ENCODE results near the gene RBM20. TPM values are rescaled to one million over a fixed set of nuclear protein-coding genes. Genes with fewer than 3 reads are reported as not detected.

The RBM20 gene
- total and polyA plus RNA-seq, 2 experiments from 2014 or later: not detected

GRCh38 chr10:110867807-110868465 lies 223.8 kb downstream of the RBM20 start:
- H3K9ac ChIP-seq: no peak overlapping the region
- DNase-seq: peak; percentile 30
- no peaks in the 10 kb centered on the region for H4K20me1 ChIP-seq (ENCODE audit: insufficient read depth)
- WGBS, 2 experiments (ENCODE audit: low coverage in 1 of 2, low lambda C conversion rate in 2 of 2, missing lambda C conversion rate in 2 of 2): 84 to 89% methylated on average over 4 of the region's 4 CpGs
- H3K9me2 ChIP-seq (ENCODE audit: insufficient read depth): no peaks in the 10 kb centered on the region
- H3K27ac ChIP-seq: no peak overlapping the region
- in situ Hi-C loops (cut with MboI): no loop called here
- 0 out of 2 replicates have a peak overlapping the region, but pooled peaks have one; percentile 7 for H2AFZ ChIP-seq
- H3K27me3 ChIP-seq (replicated peaks; ENCODE audit: insufficient read depth): no peaks in the 10 kb centered on the region
- peaks cover 9% of the 10 kb centered on the region for H3K79me2 ChIP-seq (ENCODE audit: insufficient read depth)
- H3K4me1 ChIP-seq (ENCODE audit: insufficient read depth): peaks cover 37% of the 10 kb centered on the region
- H3F3A ChIP-seq (ENCODE audit: insufficient read depth): peaks cover 28% of the 10 kb centered on the region
- no peak overlapping the region for H3K4me3 ChIP-seq
- no peaks in the 10 kb centered on the region for H3K36me3 ChIP-seq (ENCODE audit: low read depth)
- no peak overlapping the region for H3K4me2 ChIP-seq (ENCODE audit: unreplicated experiment)
- no peaks in the 10 kb centered on the region for H3K9me3 ChIP-seq (ENCODE audit: low read depth)
- TF ChIP-seq EZH2 (IDR thresholded peaks at IDR 0.05; ENCODE audit: insufficient read depth, poor library complexity, severe bottlenecking) (no peak), EZH2phosphoT487 (IDR thresholded peaks at IDR 0.05; ENCODE audit: insufficient read depth, low read depth) (no peak)

DNA sequence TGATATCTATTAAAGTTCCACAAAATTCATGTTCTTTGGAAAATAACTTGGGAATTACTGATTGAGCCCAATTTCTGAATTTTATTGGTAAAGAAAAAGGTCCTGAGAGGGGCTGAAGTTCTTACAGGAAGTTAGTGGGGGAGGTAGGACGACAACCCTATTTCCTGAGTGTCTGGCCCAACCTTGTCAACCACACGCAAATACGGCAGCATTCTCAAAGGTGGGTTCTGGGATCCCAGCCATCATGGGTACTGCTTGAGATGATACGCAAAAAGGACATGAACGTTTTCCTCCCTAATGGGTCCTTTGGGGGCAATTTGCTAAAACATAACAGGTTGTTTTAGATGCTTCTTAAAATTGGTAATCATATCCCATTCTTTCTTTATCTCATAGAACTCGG lies 224.8 kb downstream of the RBM20 start:
- Histone ChIP-seq H2AFZ (no peak overlapping the region), H3K4me1 (ENCODE audit: insufficient read depth) (peaks cover 40% of the 10 kb centered on the region), H3F3A (ENCODE audit: insufficient read depth) (peaks cover 28% of the 10 kb centered on the region), H3K9me2 (ENCODE audit: insufficient read depth) (no peaks in the 10 kb centered on the region), H3K27ac (no peak overlapping the region), H3K27me3 (replicated peaks; ENCODE audit: insufficient read depth) (no peaks in the 10 kb centered on the region), H3K4me2 (ENCODE audit: unreplicated experiment) (no peak overlapping the region), H3K79me2 (ENCODE audit: insufficient read depth) (peaks cover 20% of the 10 kb centered on the region), H3K9ac (no peak overlapping the region), H4K20me1 (ENCODE audit: insufficient read depth) (no peaks in the 10 kb centered on the region), H3K4me3 (no peak overlapping the region), H3K9me3 (ENCODE audit: low read depth) (no peaks in the 10 kb centered on the region), H3K36me3 (ENCODE audit: low read depth) (no peaks in the 10 kb centered on the region)
- no peak for DNase-seq
- 91 to 93% methylated on average over 6 of the region's 6 CpGs for WGBS, 2 experiments (ENCODE audit: low coverage in 1 of 2, low lambda C conversion rate in 2 of 2, missing lambda C conversion rate in 2 of 2)
- TF ChIP-seq EZH2 (IDR thresholded peaks at IDR 0.05; ENCODE audit: insufficient read depth, poor library complexity, severe bottlenecking): no peak
- TF ChIP-seq EZH2phosphoT487 (IDR thresholded peaks at IDR 0.05; ENCODE audit: insufficient read depth, low read depth): no peak
- in situ Hi-C loops (cut with MboI): no loop called here

DNA sequence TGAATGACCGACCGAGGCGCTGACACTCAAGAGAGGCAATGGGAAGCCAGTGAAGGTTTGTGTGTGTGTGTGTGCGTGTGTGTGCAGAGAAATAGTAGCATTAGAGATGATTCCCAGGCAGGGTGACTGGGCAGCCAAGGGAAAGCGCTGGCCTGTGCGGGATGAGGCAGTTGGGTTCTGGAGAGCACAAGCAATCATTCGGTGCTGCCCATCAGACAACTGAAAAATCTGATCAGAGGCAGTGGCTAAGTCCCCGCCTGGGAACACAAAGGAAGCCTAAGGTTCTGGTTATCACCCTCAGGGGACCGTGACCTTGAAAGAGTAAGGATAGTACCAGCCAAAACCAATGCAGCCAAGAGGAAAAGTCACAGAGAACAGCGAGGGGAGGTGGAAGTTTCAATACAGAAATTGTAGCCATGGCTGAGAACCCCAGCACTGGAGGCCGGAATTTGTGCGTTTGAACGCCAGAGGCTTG lies 226.7 kb downstream of the RBM20 start:
- 9 to 14% methylated on average over 13 of the region's 13 CpGs for WGBS, 2 experiments (ENCODE audit: low coverage in 1 of 2, low lambda C conversion rate in 2 of 2, missing lambda C conversion rate in 2 of 2)
- TF ChIP-seq EZH2 (IDR thresholded peaks at IDR 0.05; ENCODE audit: insufficient read depth, poor library complexity, severe bottlenecking) (no peak), EZH2phosphoT487 (IDR thresholded peaks at IDR 0.05; ENCODE audit: insufficient read depth, low read depth) (no peak)
- Histone ChIP-seq H3K27me3 (replicated peaks; ENCODE audit: insufficient read depth) (no peaks in the 10 kb centered on the region), H3K9me2 (ENCODE audit: insufficient read depth) (no peaks in the 10 kb centered on the region), H3K36me3 (ENCODE audit: low read depth) (no peaks in the 10 kb centered on the region), H3F3A (ENCODE audit: insufficient read depth) (peaks cover 14% of the 10 kb centered on the region), H4K20me1 (ENCODE audit: insufficient read depth) (no peaks in the 10 kb centered on the region), H3K4me2 (ENCODE audit: unreplicated experiment) (peak overlapping the region; percentile 90), H3K27ac (peak overlapping the region; percentile 77), H3K9ac (peak overlapping the region; percentile 88), H2AFZ (peak overlapping the region; percentile 84), H3K4me3 (peak overlapping the region; percentile 95), H3K9me3 (ENCODE audit: low read depth) (no peaks in the 10 kb centered on the region), H3K79me2 (ENCODE audit: insufficient read depth) (peaks cover 39% of the 10 kb centered on the region), H3K4me1 (ENCODE audit: insufficient read depth) (peaks cover 36% of the 10 kb centered on the region)
- in situ Hi-C loops (cut with MboI): no loop called here
- peak; percentile 74 for DNase-seq

DNA sequence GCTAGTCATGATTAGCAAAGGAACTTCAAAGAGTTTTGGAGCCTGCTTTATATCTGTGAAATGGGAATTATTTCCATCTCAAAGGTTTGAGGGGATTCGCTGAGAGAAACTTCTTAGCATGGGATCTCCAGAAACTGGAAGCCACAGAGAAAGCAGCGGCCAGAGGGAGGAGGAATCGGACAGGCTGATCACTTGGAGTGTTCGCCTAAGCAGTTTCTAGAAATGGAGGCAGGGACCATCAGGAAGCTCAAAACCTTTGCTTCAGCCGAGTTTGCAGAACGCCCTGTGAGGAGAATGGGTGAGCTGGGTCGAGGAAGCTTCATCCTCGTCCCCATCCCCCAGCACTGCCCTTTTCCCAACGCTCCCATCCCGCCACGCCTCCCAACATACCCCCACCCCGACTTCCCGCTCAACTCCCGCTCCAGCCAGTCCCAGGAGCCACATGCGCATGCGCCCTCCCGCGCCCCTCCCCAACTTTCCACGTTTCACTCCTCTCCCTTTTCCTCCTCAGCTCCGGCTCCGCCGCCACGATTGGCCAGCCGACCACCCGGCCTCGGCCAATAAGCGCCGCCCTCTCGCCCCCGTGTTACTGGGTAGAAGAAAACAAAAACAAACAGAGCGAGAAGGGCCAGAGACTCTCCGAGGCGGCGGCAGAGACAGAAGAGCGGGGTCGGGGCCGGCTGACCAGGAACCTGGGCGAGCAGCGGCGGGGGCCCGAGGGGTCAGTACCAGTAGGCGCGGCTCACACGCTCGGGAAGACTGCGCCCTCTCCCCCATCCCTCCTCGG lies 227.4 kb downstream of the RBM20 start, which contains the start of gene PDCD4:
Gene PDCD4 (plus strand): TSS at position 631 of the 787 bp plus-strand sequence. CDS start 4,100 bp downstream, outside the sequence.
- peak within 1 kb of the TSS; percentile 95 for H3K4me3 ChIP-seq
- H2AFZ ChIP-seq: peak within 1 kb of the TSS; percentile 84
- no peaks in the 10 kb centered on the region for H3K36me3 ChIP-seq (ENCODE audit: low read depth)
- H3K9me3 ChIP-seq (ENCODE audit: low read depth): no peaks in the 10 kb centered on the region
- peak within 1 kb of the TSS; percentile 90 for H3K4me2 ChIP-seq (ENCODE audit: unreplicated experiment)
- H3K9me2 ChIP-seq (ENCODE audit: insufficient read depth): no peaks in the 10 kb centered on the region
- in situ Hi-C loops (cut with MboI): no loop called here
- H3K27me3 ChIP-seq (replicated peaks; ENCODE audit: insufficient read depth): no peaks in the 10 kb centered on the region
- TF ChIP-seq EZH2 (IDR thresholded peaks at IDR 0.05; ENCODE audit: insufficient read depth, poor library complexity, severe bottlenecking): no peak
- TF ChIP-seq EZH2phosphoT487 (IDR thresholded peaks at IDR 0.05; ENCODE audit: insufficient read depth, low read depth): no peak
- H3K9ac ChIP-seq: peak within 1 kb of the TSS; percentile 88
- H4K20me1 ChIP-seq (ENCODE audit: insufficient read depth): no peaks in the 10 kb centered on the region
- DNase-seq: peak; percentile 98
- peaks cover 14% of the 10 kb centered on the region for H3F3A ChIP-seq (ENCODE audit: insufficient read depth)
- peaks cover 45% of the 10 kb centered on the region for H3K79me2 ChIP-seq (ENCODE audit: insufficient read depth)
- peaks cover 30% of the 10 kb centered on the region for H3K4me1 ChIP-seq (ENCODE audit: insufficient read depth)
- WGBS, 2 experiments (ENCODE audit: low coverage in 1 of 2, low lambda C conversion rate in 2 of 2, missing lambda C conversion rate in 2 of 2): 1 to 4% methylated on average over 32 to 47 of the region's 47 CpGs
- peak within 1 kb of the TSS; percentile 77 for H3K27ac ChIP-seq
